ENCODE data around the gene IL2RA.

- no peak for TF ChIP-seq CTCF (IDR thresholded peaks at IDR 0.05)
- TF ChIP-seq POLR2A (IDR thresholded peaks at IDR 0.05): no peak
- no peak for TF ChIP-seq POLR2AphosphoS5 (IDR thresholded peaks at IDR 0.05)
- no peak for TF ChIP-seq EP300 (IDR thresholded peaks at IDR 0.05)
Measured at GRCh38 chr10:6038071-6038631, 24.0 kb downstream of the IL2RA start.

All from upper lobe of left lung (tissue), 4 donors.